ENCODE measurements around the gene MYO1D. TPM values are rescaled to one million over a fixed set of nuclear protein-coding genes. Genes with fewer than 3 reads are reported as not detected.

The MYO1D gene
- total RNA-seq, 2 donors from 2014 or later: 238 to 382 TPM

GRCh38 chr17:32629563-32630190 is 247.2 kb downstream of the MYO1D start:
- Histone ChIP-seq H3K36me3 (no peaks in the 10 kb centered on the region), H3K9ac (ENCODE audit: low read depth in 2 of 2, low read length in 2 of 2) (no peak overlapping the region), H3K4me3 (no peak overlapping the region), H3K9me3 (no peaks in the 10 kb centered on the region), H3K4me1 (no peaks in the 10 kb centered on the region), H3K27me3 (no peaks in the 10 kb centered on the region), H3K27ac (no peak overlapping the region)
- intact Hi-C loops (cut with DNase I): no loop called here
- no peak for TF ChIP-seq CTCF (IDR thresholded peaks at IDR 0.05)
- DNase-seq: no peak

- TF ChIP-seq CTCF (IDR thresholded peaks at IDR 0.05): no peak
- Histone ChIP-seq H3K9ac (ENCODE audit: low read depth in 2 of 2, low read length in 2 of 2) (no peak overlapping the region), H3K9me3 (no peaks in the 10 kb centered on the region), H3K36me3 (no peaks in the 10 kb centered on the region), H3K27me3 (no peaks in the 10 kb centered on the region), H3K27ac (no peak overlapping the region), H3K4me3 (no peak overlapping the region), H3K4me1 (no peaks in the 10 kb centered on the region)
- intact Hi-C loops (cut with DNase I): no loop called here
- DNase-seq: no peak
These were observed 248.5 kb downstream of the MYO1D start for GRCh38 chr17:32628271-32629044.

- intact Hi-C loops (cut with DNase I): no loop called here
- no peak for DNase-seq
- no peak overlapping the region for H3K9ac ChIP-seq (ENCODE audit: low read depth in 2 of 2, low read length in 2 of 2)
- H3K4me3 ChIP-seq: no peak overlapping the region
- no peaks in the 10 kb centered on the region for H3K9me3 ChIP-seq
- H3K27ac ChIP-seq: no peak overlapping the region
- H3K4me1 ChIP-seq: no peaks in the 10 kb centered on the region
- H3K27me3 ChIP-seq: no peaks in the 10 kb centered on the region
- no peak for TF ChIP-seq CTCF (IDR thresholded peaks at IDR 0.05)
- H3K36me3 ChIP-seq: no peaks in the 10 kb centered on the region
These were observed 249.5 kb downstream of the MYO1D start for GRCh38 chr17:32627239-32627996.

- Histone ChIP-seq H3K9ac (ENCODE audit: low read depth in 2 of 2, low read length in 2 of 2) (no peak overlapping the region), H3K27ac (no peak overlapping the region), H3K27me3 (no peaks in the 10 kb centered on the region), H3K4me1 (no peaks in the 10 kb centered on the region), H3K36me3 (no peaks in the 10 kb centered on the region), H3K4me3 (no peak overlapping the region), H3K9me3 (no peaks in the 10 kb centered on the region)
- TF ChIP-seq CTCF (IDR thresholded peaks at IDR 0.05): no peak
- intact Hi-C loops (cut with DNase I): no loop called here
- no peak for DNase-seq
These were observed 250.5 kb downstream of the MYO1D start for GRCh38 chr17:32626379-32626791.

GRCh38 chr17:32625971-32626370 is 251.0 kb downstream of the MYO1D start:
- H3K27me3 ChIP-seq: no peaks in the 10 kb centered on the region
- TF ChIP-seq CTCF (IDR thresholded peaks at IDR 0.05): no peak
- DNase-seq: no peak
- intact Hi-C loops (cut with DNase I): no loop called here
- no peak overlapping the region for H3K4me3 ChIP-seq
- H3K4me1 ChIP-seq: no peaks in the 10 kb centered on the region
- H3K9ac ChIP-seq (ENCODE audit: low read depth in 2 of 2, low read length in 2 of 2): no peak overlapping the region
- H3K36me3 ChIP-seq: no peaks in the 10 kb centered on the region
- no peaks in the 10 kb centered on the region for H3K9me3 ChIP-seq
- H3K27ac ChIP-seq: no peak overlapping the region
